ENCODE results near the gene OASL.

The OASL gene

DNA sequence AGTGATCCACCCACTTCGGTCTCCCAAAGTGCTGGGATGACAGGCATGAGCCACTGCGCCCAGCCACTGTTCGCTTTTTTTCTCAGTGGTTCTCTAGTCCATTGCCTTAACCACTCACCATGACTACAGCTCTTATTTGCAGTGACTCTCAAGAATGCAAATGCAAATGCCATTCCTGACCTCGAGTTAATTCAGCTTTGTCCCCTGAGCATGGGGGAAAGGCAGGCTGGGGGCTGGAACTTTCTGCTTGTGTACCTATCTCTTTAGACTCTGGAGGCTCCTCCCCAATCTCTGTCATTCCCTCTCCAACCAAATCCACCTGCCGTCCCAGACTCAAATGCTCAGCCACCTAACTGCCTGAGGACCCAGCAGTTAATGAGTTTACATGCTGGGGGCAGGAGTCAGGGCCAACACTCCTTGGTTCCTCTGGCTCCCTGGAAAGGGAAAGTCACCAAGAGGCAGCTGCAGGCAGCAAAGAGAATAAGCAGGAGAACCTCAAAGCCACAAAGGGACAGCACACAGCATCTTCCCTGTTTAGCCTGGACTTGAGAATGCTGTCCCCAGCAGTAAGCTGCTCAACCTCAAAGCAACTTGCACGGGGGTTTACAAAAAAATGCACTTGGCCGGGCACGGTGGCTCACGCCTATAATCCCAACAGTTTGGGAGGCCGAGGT, 66.0 kb downstream of the OASL start:
- H3K27ac ChIP-seq, result no peak overlapping the region
- TF ChIP-seq, protein P1, sequence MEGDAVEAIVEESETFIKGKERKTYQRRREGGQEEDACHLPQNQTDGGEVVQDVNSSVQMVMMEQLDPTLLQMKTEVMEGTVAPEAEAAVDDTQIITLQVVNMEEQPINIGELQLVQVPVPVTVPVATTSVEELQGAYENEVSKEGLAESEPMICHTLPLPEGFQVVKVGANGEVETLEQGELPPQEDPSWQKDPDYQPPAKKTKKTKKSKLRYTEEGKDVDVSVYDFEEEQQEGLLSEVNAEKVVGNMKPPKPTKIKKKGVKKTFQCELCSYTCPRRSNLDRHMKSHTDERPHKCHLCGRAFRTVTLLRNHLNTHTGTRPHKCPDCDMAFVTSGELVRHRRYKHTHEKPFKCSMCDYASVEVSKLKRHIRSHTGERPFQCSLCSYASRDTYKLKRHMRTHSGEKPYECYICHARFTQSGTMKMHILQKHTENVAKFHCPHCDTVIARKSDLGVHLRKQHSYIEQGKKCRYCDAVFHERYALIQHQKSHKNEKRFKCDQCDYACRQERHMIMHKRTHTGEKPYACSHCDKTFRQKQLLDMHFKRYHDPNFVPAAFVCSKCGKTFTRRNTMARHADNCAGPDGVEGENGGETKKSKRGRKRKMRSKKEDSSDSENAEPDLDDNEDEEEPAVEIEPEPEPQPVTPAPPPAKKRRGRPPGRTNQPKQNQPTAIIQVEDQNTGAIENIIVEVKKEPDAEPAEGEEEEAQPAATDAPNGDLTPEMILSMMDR (conservative IDR thresholded peaks at IDR 0.05), result no peak

DNA sequence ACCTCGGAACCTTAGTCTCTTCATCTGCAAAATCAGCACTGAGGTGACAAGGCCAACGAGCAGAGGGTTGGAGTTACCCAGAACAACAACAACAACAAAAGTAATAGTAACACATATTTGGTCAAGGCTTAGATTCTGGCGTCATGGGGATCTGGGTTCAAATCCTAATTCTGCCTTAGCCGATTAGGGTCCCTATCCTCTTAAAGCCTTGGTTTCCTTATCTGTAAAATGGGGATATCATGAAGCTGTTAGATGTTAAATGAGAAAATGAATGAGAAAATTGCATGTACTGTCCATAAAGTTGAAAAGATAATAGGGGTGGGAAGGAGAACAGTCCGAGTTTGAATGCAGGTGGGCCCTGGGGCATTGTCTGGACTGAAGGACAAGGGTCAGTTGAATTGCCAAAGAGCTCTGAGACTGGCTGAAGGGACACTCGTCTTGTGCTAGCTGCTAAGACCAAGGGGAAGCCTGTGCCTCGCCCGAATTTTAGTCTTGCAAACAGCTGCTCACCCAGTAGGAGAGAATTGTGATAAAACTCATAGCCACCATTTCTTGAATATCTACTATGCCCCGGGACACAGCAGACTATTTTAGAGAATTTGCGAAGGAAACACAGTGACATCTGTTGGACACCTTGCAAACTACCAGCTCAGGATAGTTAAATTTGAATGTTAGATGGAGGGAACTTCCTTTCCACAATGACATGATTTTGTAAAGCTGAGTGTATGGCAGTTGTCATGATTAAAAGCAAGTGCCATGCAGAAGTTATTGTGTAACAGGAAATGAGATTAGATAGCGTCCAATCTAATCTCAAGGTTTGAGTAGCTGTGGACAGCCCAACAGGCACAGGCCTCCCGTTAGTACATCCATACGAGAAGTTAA, 67.5 kb downstream of the OASL start:
- H3K27ac ChIP-seq, result no peak overlapping the region

DNA sequence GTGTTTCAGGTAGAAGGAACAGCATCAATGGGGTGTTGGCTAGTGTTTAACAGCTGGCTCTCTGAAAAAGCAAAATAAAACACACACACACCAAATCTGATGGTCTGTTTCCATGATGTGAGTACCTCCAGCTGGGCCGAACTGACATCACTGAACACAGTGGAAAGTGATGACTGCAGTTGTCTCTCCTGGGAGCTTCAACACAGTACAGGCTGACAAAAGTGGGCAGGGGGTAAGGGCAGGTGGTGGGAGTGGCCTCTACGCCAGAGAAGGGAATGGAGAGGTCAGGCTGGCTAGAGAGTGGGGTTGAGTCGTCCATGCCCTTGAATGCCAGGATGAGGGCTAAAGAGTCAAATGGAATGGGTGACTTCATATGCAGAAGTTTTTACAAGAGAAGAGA, 68.7 kb downstream of the OASL start:
- TF ChIP-seq, protein P1 (conservative IDR thresholded peaks at IDR 0.05), result no peak
- H3K27ac ChIP-seq, result no peak overlapping the region

More for the DNA sequence above, 67.5 kb downstream of the OASL start:
- TF ChIP-seq, protein P1 (conservative IDR thresholded peaks at IDR 0.05), result peak; percentile 93
